Activated CD8-positive, alpha-beta memory T cell treated with anti-CD3 and anti-CD28 coated beads, Interleukin-2, amount 10 ng/mL, durations not matched to agents 7 days and 5 days (primary cell): ENCODE results near the gene CTTNBP2. TPM values are rescaled to one million over a fixed set of nuclear protein-coding genes. Genes with fewer than 3 reads are reported as not detected.

Source experiments
- ATAC-seq: fragments of 150-1000 bp; cut with Tn5 transposase; one replicate; pipeline ENCODE4 v1.10.0; 2021; ENCODE audit warnings: moderate library complexity
- CTCF ChIA-PET: fragments of 350-600 bp; sonication (Branson Sonifier 250); formaldehyde crosslinking; loops from one replicate; lab custom pipeline; 2021; ENCODE audit warnings: antibody characterized with exemption; lab: Charles Lee
- DNase-seq: peaks from one replicate; pipeline ENCODE4 v3.0.0-alpha.2; 2020
- H3K27ac Mint-ChIP-seq: one replicate; pipeline ENCODE4 v1.8.0; 2021; ENCODE audit warnings: mild to moderate bottlenecking, mixed read lengths
- H3K27me3 Mint-ChIP-seq: one replicate; pipeline ENCODE4 v1.8.0; 2021; ENCODE audit warnings: mixed read lengths
- H3K36me3 Mint-ChIP-seq: one replicate; pipeline ENCODE4 v1.8.0; 2021; ENCODE audit warnings: mild to moderate bottlenecking, mixed read lengths
- H3K4me1 Mint-ChIP-seq: one replicate; pipeline ENCODE4 v1.8.0; 2021; ENCODE audit warnings: mixed read lengths
- H3K4me3 Mint-ChIP-seq: one replicate; pipeline ENCODE4 v1.8.0; 2021; ENCODE audit warnings: mild to moderate bottlenecking, moderate library complexity, mixed read lengths
- H3K9me3 Mint-ChIP-seq: one replicate; pipeline ENCODE4 v1.8.0; 2022; ENCODE audit warnings: low read depth, mixed read lengths
- total RNA-seq, 2 experiments: library from RNA; stranded (reverse); gene quantifications; one replicate each; pipeline ENCODE4 v1.2.3, GENCODE V29; 2021

The CTTNBP2 gene
- total RNA-seq, 2 experiments from 2014 or later, result not detected

DNA sequence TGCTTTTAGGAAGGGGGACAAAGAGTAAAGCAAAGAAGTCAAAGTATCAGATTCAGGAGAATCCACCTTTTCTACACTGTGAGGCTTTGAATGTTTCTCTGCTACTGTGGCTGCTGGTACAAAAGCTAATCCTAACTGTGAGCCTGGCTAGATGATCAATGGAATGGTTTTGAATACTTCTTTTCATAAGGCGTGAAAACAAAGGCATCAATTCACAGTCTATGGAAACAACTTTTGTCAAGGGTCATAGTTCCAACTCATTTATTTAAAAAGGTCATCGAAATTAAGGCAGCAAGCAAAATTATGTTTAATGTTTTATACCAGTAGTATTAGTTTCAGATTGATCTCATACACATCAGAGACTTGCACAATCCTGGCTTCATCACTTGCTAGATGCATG lies 118.1 kb downstream of the CTTNBP2 start:
- H3K27me3 Mint-ChIP-seq, result no peaks in the 10 kb centered on the region
- H3K36me3 Mint-ChIP-seq, result no peaks in the 10 kb centered on the region
- ATAC-seq (no peak), DNase-seq (no peak)
- H3K27ac Mint-ChIP-seq, result no peak overlapping the region
- H3K4me3 Mint-ChIP-seq, result no peak overlapping the region
- no peaks in the 10 kb centered on the region for H3K9me3 Mint-ChIP-seq
- CTCF ChIA-PET, result no interaction called here
- H3K4me1 Mint-ChIP-seq, result no peaks in the 10 kb centered on the region

DNA sequence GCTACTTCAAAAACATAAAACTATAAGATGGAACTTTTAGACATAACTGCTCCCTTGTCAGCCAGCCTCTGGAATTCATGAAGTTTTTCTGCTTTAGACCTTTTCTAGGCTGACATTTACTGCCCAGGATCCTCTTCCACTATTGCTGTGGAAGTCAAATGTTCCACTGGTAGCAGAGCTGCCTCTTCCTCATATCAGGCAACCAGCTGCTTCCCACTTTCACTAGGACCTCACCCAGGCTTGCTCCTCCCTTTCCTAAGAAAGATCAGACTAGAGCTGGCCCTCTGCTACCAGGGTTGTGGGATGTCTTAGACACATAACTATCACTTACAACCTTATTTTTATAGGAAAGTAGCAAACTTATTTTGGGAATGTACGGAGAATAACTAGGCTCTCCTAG lies 121.5 kb downstream of the CTTNBP2 start:
- ATAC-seq, result no peak
- no peak for DNase-seq
- no peaks in the 10 kb centered on the region for H3K9me3 Mint-ChIP-seq
- H3K36me3 Mint-ChIP-seq, result no peaks in the 10 kb centered on the region
- CTCF ChIA-PET, result no interaction called here
- H3K4me1 Mint-ChIP-seq, result no peaks in the 10 kb centered on the region
- H3K4me3 Mint-ChIP-seq, result no peak overlapping the region
- H3K27me3 Mint-ChIP-seq, result no peaks in the 10 kb centered on the region
- no peak overlapping the region for H3K27ac Mint-ChIP-seq

DNA sequence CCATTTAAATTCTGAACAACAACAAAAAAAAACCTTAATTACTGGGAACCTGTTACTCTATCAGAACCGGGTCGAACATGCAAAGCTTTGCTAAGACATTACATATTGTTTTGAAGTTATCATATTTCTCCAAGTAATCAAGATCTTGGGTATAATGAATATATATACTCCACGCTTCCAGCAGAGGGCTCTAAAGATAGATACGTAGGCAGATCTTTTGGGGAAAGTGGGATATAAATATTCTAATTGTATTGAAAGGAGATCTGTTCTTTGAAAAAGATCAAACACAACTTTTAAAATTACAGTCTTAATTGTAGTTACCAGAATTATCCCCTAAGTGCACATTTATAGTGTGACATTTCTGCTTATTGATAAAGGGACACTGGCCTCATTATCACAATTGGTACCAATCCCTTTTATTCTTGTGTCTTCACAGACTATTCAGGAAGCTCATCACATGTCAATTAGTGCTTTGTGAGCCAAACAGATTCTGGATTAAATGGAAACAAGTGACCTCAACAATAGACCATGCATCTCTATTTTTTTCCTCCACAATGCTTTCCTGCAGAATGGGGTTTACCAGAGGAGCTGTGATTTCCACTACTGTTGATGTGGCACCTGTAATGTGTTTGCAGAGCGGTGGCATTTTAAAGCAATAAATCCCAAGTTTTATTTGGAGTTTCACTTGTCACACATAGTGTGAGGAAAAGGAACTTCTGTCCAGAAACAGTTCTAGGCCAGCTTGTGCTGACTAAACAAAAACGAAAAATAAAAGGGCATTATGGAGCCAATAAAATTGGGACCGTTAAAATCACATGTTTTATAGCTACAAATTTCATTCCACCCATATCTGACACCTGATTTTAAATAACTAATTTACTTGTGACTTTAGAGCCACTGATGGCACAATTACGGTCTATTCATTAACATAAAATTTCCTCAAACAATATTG lies 122.4 kb downstream of the CTTNBP2 start:
- Mint-ChIP-seq H3K4me3 (no peak overlapping the region), H3K9me3 (no peaks in the 10 kb centered on the region), H3K27ac (no peak overlapping the region), H3K36me3 (no peaks in the 10 kb centered on the region), H3K27me3 (no peaks in the 10 kb centered on the region), H3K4me1 (no peaks in the 10 kb centered on the region)
- ATAC-seq (no peak), DNase-seq (no peak)
- CTCF ChIA-PET, result no interaction called here

DNA sequence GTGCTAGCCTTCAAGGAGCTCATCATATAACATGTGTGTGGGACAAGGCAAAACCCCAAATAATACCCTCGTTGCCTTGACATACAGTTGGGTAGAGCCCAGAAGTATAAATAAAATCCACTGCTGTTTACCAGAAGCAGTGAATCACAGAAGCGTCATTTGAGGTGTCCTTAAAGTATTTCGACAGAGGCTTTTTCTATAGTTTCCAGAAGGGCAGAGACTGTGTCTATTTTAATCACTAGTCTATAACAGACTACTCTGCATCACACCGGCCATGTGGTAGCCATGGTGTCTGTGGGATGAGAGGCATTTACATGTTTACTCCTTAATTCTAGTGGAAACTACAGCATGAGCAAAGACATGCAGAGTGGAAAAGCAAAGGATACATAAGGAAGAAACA lies 131.3 kb downstream of the CTTNBP2 start:
- H3K9me3 Mint-ChIP-seq, result no peaks in the 10 kb centered on the region
- ATAC-seq (no peak), DNase-seq (no peak)
- no peaks in the 10 kb centered on the region for H3K36me3 Mint-ChIP-seq
- CTCF ChIA-PET, result no interaction called here
- H3K27me3 Mint-ChIP-seq, result no peaks in the 10 kb centered on the region
- H3K4me1 Mint-ChIP-seq, result no peaks in the 10 kb centered on the region
- H3K4me3 Mint-ChIP-seq, result no peak overlapping the region
- H3K27ac Mint-ChIP-seq, result no peak overlapping the region

DNA sequence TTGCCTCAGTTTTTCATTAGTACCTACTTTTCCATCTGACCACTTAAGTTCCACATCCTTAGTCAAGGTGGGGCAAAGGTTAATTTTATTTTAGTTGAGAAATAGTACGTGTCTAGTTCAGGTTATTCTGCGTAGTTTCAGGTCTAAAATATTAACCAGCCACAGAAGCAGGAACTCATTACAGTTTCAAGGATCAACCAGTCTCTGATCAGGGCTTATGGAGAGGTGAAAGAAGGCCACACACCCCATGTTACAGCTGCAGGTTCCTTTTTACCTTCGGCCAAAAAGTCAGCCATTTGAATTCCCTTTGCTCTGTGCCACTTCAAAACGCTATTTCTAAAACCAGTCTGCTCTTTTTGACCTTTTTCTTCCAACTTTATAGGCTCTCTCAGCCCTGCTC lies 134.2 kb downstream of the CTTNBP2 start:
- CTCF ChIA-PET, result no interaction called here
- Mint-ChIP-seq H3K27ac (no peak overlapping the region), H3K4me3 (no peak overlapping the region), H3K4me1 (no peaks in the 10 kb centered on the region), H3K36me3 (no peaks in the 10 kb centered on the region), H3K9me3 (no peaks in the 10 kb centered on the region), H3K27me3 (no peaks in the 10 kb centered on the region)
- ATAC-seq (no peak), DNase-seq (no peak)

DNA sequence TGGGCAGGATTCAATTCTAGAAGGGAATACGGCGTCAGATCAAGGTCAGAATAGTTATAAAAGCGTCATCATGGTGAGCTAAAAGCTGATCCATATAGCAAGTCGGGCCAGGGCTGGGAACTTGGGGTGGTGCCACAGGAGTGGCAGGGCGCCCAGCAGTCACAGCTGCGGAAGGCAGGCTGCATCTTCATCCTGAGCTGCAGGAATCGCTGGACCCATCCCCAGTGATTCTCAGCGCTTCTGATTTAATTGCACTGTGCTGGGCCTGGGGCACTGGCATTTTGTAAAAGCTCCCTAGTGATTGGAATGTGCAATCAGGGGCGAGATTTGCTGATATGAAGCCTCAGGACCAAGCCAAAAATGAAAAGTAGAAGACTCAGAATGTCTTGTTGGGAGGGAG lies 135.3 kb downstream of the CTTNBP2 start:
- no peaks in the 10 kb centered on the region for H3K36me3 Mint-ChIP-seq
- H3K4me3 Mint-ChIP-seq, result no peak overlapping the region
- CTCF ChIA-PET, result no interaction called here

DNA sequence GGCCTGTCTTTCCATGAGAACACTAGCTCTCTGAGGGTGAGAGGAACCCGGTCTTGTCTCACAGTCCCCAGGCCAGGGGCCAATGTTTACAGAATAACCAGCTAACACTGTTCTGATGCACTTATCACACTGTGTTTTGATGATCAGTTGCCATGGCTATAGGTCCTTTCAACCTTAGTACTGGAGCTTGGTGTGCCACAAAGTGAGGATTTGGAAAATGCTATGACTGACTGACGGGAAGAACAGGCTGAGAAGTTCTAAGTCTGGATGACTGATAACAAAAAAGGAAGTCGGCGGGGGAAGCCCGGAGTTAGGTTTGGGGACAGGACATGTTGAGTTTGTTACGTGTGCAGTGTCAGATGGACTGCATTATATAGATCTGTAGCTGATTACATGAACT lies 141.8 kb downstream of the CTTNBP2 start:
- Mint-ChIP-seq H3K27me3 (peaks cover 10% of the 10 kb centered on the region), H3K36me3 (no peaks in the 10 kb centered on the region), H3K4me1 (peaks cover 3% of the 10 kb centered on the region), H3K4me3 (no peak overlapping the region), H3K9me3 (no peaks in the 10 kb centered on the region), H3K27ac (no peak overlapping the region)
- CTCF ChIA-PET, result interaction anchor here (1.3 kb wide), 1 partner anchor 15 kb away, joined by 5 read pairs; no protein-coding TSS in a partner anchor
- ATAC-seq, result no peak
- DNase-seq, result no peak

More for the DNA sequence above, 135.3 kb downstream of the CTTNBP2 start:
- Mint-ChIP-seq H3K27me3 (peaks cover 2% of the 10 kb centered on the region), H3K27ac (no peak overlapping the region), H3K9me3 (no peaks in the 10 kb centered on the region), H3K4me1 (no peaks in the 10 kb centered on the region)
- DNase-seq, result no peak
- ATAC-seq, result no peak

DNA sequence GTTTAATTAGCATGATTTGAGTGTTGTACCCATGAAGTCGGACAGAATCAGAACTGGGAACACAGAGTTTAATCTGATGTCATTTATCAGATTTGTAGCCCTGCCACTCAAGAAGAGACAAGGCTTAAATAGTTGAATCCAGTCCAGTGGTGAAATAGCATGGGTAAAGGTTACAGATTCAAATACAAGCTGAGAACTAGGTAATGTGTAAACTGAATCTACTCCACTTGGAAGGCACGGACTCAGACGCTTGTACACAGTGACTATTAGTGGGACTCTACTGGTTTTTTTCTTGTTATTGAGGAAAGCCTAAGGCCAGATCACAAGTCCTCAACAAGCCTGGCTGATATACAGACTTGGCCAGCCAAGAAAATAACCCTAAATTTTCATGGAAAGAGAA lies 142.9 kb downstream of the CTTNBP2 start:
- Mint-ChIP-seq H3K4me1 (peaks cover 3% of the 10 kb centered on the region), H3K27ac (no peak overlapping the region), H3K9me3 (no peaks in the 10 kb centered on the region), H3K27me3 (peaks cover 10% of the 10 kb centered on the region), H3K36me3 (no peaks in the 10 kb centered on the region), H3K4me3 (no peak overlapping the region)
- CTCF ChIA-PET, result interaction anchor here (1.3 kb wide), 1 partner anchor 14 kb away, joined by 5 read pairs; no protein-coding TSS in a partner anchor
- ATAC-seq (no peak), DNase-seq (no peak)

DNA sequence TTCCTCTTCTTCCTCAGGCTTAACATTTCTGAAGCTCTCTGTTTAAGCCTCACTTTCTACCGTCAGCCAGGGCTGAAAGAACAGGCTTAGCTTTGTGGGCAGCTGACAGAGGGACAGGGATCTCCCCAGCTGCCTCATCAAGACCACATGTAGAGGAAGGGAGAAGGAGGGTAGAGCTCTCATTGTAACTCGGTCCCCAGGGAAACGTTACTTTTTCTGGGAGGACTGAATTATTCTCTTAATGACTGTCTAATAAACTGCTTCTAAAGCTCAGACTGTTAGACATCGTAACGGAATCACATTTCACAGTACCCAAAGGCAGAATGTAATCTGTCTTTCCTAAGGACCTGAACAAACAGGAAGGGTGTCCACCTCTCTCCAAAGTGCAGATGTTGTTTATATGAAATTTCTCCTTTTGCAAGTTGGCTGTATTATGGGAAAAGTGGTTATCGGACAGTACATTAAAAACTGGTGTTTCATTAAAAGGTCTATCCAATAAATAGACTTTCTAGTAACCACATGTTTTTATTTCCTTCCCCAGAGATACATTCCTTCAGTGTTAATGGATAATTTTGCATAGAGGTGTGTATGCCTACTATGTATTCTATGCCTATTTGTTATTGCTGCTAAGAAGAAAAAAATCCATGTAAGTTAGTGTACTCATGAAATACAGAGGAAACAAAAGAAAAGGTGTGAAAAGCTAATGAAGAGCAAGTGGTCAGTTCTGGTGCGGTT lies 144.2 kb downstream of the CTTNBP2 start:
- CTCF ChIA-PET, result no interaction called here
- ATAC-seq, result no peak
- H3K9me3 Mint-ChIP-seq, result no peaks in the 10 kb centered on the region
- no peak overlapping the region for H3K27ac Mint-ChIP-seq
- peaks cover 10% of the 10 kb centered on the region for H3K27me3 Mint-ChIP-seq
- H3K4me1 Mint-ChIP-seq, result peaks cover 3% of the 10 kb centered on the region
- H3K36me3 Mint-ChIP-seq, result no peaks in the 10 kb centered on the region
- no peak overlapping the region for H3K4me3 Mint-ChIP-seq
- no peak for DNase-seq

DNA sequence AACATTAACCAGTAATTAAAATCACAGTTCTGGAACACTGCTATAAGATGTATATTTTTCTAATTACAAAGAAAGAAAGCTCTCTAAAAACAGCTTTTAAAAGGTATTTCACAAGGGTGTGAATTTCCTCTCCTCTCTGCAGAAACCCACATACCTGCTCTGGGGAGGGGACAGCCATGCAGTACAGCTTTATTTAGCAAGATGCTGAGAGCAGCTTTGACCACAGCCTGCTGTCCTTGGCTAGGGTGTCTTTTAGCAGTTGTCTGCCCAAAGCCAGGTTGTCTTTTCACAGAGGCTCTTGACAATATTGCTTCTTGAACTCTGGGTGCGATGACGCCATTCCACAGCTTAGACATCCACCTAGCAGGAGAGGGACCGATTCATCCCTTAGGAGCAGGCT lies 148.3 kb downstream of the CTTNBP2 start:
- ATAC-seq (no peak), DNase-seq (no peak)
- Mint-ChIP-seq H3K4me3 (no peak overlapping the region), H3K9me3 (no peaks in the 10 kb centered on the region), H3K36me3 (no peaks in the 10 kb centered on the region), H3K27ac (no peak overlapping the region), H3K4me1 (no peaks in the 10 kb centered on the region), H3K27me3 (no peaks in the 10 kb centered on the region)
- CTCF ChIA-PET, result no interaction called here

DNA sequence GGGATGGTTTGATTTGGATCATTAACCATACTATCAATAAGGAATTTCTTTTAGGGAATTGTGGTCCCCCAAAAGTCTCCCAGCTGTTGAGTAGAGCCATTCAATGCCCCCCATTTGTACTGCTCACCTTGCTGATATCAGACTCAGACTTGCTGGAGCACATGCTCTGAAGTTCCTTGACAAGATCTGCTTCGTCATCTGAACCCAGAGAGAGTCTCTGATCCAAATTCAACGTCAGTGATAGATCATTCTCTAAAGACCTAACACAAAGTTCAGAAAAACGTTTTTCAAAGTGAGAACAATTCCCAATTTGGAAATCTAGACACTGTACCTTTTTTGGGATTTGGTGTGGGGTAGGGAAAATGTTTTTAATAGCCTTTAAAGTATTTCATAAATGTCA lies 153.9 kb downstream of the CTTNBP2 start:
- CTCF ChIA-PET, result no interaction called here

DNA sequence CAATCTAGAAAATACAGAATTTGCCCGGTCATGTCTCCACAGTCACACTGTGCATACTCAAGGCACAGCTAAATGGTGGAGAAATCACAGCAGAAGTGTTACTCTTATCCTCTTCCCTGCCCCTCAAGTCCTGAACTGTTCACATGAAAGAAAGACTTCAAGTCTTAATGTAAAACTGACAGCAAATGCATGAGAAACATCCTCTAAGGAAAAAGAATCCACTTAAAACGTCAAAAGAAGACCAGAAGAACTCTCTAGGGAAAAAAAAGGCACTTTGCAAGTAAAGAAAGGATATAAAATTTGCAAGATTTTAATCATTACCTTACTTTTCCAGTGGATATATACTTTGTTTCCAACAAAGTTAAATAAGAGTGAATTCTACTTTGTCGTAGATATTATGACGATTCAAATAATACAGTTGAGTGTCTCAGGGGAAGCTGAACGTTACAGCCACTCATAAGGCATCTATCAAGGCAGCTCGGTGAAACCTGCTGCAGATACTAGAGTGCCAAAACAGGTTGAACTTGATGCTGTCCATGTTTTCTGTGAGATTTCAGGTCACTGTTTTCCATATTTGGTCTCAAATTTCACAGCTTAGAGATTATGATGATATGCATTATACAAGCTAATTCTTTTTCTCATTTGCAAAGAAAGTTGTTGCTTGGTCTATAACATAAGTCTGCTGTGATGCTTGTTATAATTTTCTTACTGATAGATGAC lies 155.0 kb downstream of the CTTNBP2 start:
- ATAC-seq (no peak), DNase-seq (no peak)
- H3K9me3 Mint-ChIP-seq, result no peaks in the 10 kb centered on the region
- CTCF ChIA-PET, result no interaction called here
- no peaks in the 10 kb centered on the region for H3K27me3 Mint-ChIP-seq
- H3K36me3 Mint-ChIP-seq, result no peaks in the 10 kb centered on the region
- no peak overlapping the region for H3K27ac Mint-ChIP-seq
- H3K4me1 Mint-ChIP-seq, result no peaks in the 10 kb centered on the region
- H3K4me3 Mint-ChIP-seq, result no peak overlapping the region

More for the DNA sequence above, 153.9 kb downstream of the CTTNBP2 start:
- ATAC-seq (no peak), DNase-seq (no peak)
- no peak overlapping the region for H3K4me3 Mint-ChIP-seq
- no peaks in the 10 kb centered on the region for H3K9me3 Mint-ChIP-seq
- no peak overlapping the region for H3K27ac Mint-ChIP-seq
- no peaks in the 10 kb centered on the region for H3K27me3 Mint-ChIP-seq
- no peaks in the 10 kb centered on the region for H3K36me3 Mint-ChIP-seq
- no peaks in the 10 kb centered on the region for H3K4me1 Mint-ChIP-seq

DNA sequence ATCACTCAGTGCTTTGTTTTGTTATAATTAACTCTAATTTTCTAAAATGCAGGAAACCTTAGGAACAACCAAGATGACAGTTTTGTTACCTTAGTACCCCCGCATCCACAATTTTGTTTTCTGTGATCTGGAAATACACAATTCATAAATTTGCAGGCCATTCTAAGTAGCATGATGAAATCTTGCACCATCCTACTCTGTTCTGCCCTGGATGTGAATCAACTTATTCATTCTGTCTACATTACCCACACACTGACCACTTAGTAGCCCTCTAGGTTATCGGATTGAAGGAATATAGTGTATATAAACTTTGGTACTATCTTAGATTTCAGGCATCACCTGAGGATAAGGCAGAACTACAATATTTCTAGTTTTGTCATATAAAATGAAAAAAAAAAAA lies 155.9 kb downstream of the CTTNBP2 start:
- H3K4me1 Mint-ChIP-seq, result no peaks in the 10 kb centered on the region
- DNase-seq (no peak), ATAC-seq (no peak)
- H3K27ac Mint-ChIP-seq, result no peak overlapping the region
- CTCF ChIA-PET, result no interaction called here
- H3K9me3 Mint-ChIP-seq, result no peaks in the 10 kb centered on the region
- H3K27me3 Mint-ChIP-seq, result no peaks in the 10 kb centered on the region
- no peak overlapping the region for H3K4me3 Mint-ChIP-seq
- H3K36me3 Mint-ChIP-seq, result no peaks in the 10 kb centered on the region
